Common myeloid progenitor, CD34-positive (primary cell): ENCODE results near the gene ZSCAN23.
A peak's percentile ranks its signal among the peaks of the same experiment; 100 is the strongest.

Source experiments
- CTCF ChIA-PET: fragments of 350-600 bp; sonication (Branson Sonifier 250); formaldehyde crosslinking; loops from one replicate; lab custom pipeline; 2021; ENCODE audit warnings: antibody characterized with exemption; lab: Charles Lee
- POLR2A ChIA-PET: fragments of 350-600 bp; sonication (Branson Sonifier 250); formaldehyde crosslinking; loops from one replicate; lab custom pipeline; 2021; ENCODE audit warnings: antibody characterized with exemption; lab: Charles Lee
- DNase-seq, 3 donors: peaks; one replicate each; pipeline versions ENCODE4 v3.0.0 to v3.0.0-alpha.2; 2013
- H3K27ac ChIP-seq, 2 experiments: 1 replicate in 1 of 2; 2 replicates in 1 of 2; pipeline ENCODE4 v1.7.0; 2013; ENCODE audit warnings: inconsistent platforms in 2 of 2, low read length in 2 of 2, mild to moderate bottlenecking in 2 of 2, low read depth in 1 of 2, moderate library complexity in 1 of 2; ENCODE audit not compliant: severe bottlenecking in 2 of 2, insufficient read depth in 1 of 2, poor library complexity in 1 of 2
- H3K27me3 ChIP-seq, 5 experiments: replicated peaks in 2 of 5; 1 replicate in 3 of 5; 2 replicates in 2 of 5; pipeline versions ENCODE4 v1.6.1 to v1.7.0; 2013; ENCODE audit warnings: low read length in 4 of 5, mild to moderate bottlenecking in 2 of 5, moderate library complexity in 2 of 5, inconsistent platforms in 1 of 5; ENCODE audit not compliant: insufficient read depth in 5 of 5, control insufficient read depth in 4 of 5
- H3K36me3 ChIP-seq, 4 experiments: 1 replicate in 2 of 4; 2 replicates in 2 of 4; pipeline versions ENCODE4 v1.6.1 to v1.7.0; 2013; ENCODE audit warnings: low read length in 3 of 4, control low read depth in 1 of 4, mild to moderate bottlenecking in 1 of 4; ENCODE audit not compliant: control insufficient read depth in 4 of 4, insufficient read depth in 4 of 4
- H3K4me1 ChIP-seq, 4 experiments: 1 replicate in 3 of 4; 2 replicates in 1 of 4; pipeline versions ENCODE4 v1.6.1 to v1.7.1; 2013; ENCODE audit warnings: low read length in 3 of 4, mild to moderate bottlenecking in 3 of 4, control low read depth in 1 of 4, inconsistent platforms in 1 of 4, moderate library complexity in 1 of 4; ENCODE audit not compliant: control insufficient read depth in 4 of 4, insufficient read depth in 4 of 4; ENCODE audit errors: control extremely low read depth in 1 of 4
- H3K4me3 ChIP-seq, 7 experiments: 1 replicate in 4 of 7; 2 replicates in 3 of 7; pipeline versions ENCODE4 v1.5.1 to v1.7.0; 2013; ENCODE audit warnings: mild to moderate bottlenecking in 7 of 7, low read length in 6 of 7, moderate library complexity in 6 of 7, inconsistent platforms in 2 of 7, low read depth in 2 of 7, control low read depth in 1 of 7; ENCODE audit not compliant: insufficient read depth in 4 of 7, control insufficient read depth in 1 of 7; ENCODE audit errors: extremely low read depth in 1 of 7
- H3K9me3 ChIP-seq, 5 experiments: 1 replicate in 4 of 5; 2 replicates in 1 of 5; pipeline versions ENCODE4 v1.6.1 to v1.7.1; 2013; ENCODE audit warnings: low read length in 4 of 5, mild to moderate bottlenecking in 2 of 5, inconsistent platforms in 1 of 5, low read depth in 1 of 5, moderate library complexity in 1 of 5; ENCODE audit not compliant: control insufficient read depth in 4 of 5, insufficient read depth in 2 of 5; ENCODE audit errors: control extremely low read depth in 1 of 5
- WGBS: methylation state at CpG from one replicate; pipeline ENCODE4 v1.1.5; 2013; ENCODE audit not compliant: insufficient coverage; 5-methylcytosine and 5-hydroxymethylcytosine counted together

ZSCAN23 gene

DNA sequence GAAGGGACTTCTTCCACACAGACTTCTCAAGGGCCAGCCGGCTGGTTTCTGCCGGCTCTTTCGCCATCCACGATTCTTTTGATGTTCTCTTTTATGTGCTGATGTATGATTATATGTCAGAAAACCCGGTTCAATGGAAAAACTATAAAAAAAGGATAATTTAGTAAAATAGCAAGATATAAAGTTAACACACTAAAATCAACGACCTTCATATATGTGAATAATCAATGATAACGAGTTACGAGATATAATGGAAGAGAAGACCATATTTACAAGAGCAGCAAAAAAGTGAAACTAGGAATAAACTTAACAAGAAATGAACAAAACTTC lies 43.2 kb downstream of the ZSCAN23 start:
- peak overlapping the region; percentile 86 to 99 (median 93) for H3K4me3 ChIP-seq
- ChIA-PET POLR2A (interaction anchor here (0.6 kb wide), 1 partner anchor 277 kb away, joined by 3 read pairs; no protein-coding TSS in a partner anchor), CTCF (interaction anchor here (1.0 kb wide), 1 partner anchor 17 kb away, joined by 5 read pairs; no protein-coding TSS in a partner anchor)
- H3K4me1 ChIP-seq, result peaks cover 4 to 18% (median 9%) of the 10 kb centered on the region in 4 experiments
- no peak for DNase-seq
- H3K36me3 ChIP-seq, result peaks cover 0 to 23% (median 10%) of the 10 kb centered on the region in 4 experiments
- no peaks in the 10 kb centered on the region for H3K9me3 ChIP-seq
- peak overlapping the region; percentile 70 to 90 for H3K27ac ChIP-seq
- peaks cover 0 to 17% (median 5%) of the 10 kb centered on the region in 5 experiments for H3K27me3 ChIP-seq
- WGBS, result no CpG with 5 or more reads among the region's 8 CpGs

DNA sequence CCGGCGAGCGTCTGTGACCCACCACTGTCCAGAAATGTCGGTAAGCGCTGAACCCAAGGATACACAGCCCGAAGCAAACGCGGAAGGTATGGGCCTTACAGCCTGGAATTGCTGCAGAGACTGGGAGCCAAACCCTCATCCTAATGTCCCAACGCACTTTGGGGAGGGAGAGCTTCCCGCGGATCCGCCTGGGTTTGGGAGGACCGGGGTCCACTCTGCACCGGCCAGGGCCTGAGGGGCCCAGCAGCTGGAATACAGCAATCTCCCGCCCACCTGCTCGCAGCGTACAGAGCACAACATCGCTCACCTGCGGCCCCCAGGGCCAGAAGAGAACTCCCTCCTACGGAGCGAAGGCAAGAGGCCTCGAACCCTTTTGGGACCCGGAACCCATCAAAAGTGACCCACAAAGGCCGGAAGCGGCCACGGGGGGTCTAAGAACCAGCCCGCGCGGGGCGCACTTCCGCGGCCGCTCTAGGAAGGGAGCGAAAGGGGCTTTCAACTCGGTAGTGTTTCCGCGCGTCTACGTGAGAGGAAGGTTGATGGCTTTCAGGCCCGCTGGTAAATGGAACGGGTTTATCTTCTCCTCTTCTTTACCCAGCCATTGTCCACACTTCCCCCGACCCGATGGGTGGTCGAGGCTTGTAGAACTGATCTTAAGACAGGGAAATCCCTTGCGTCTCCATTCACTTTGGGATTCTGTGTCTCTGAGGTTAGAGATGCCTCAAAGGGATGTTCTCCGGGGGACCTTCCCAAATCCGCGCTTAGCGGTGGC lies 43.8 kb downstream of the ZSCAN23 start, which contains the start of gene ZSCAN12:
TSS of gene ZSCAN12 (minus strand) at position 398 of the 772 bp plus-strand sequence. CDS start 1,342 bp downstream, outside the sequence.
- Histone ChIP-seq H3K36me3 (peaks cover 0 to 23% (median 11%) of the 10 kb centered on the region in 4 experiments), H3K4me3 (peak within 1 kb of the TSS; percentile 86 to 99 (median 93)), H3K4me1 (peaks cover 4 to 18% (median 9%) of the 10 kb centered on the region in 4 experiments), H3K9me3 (no peaks in the 10 kb centered on the region), H3K27me3 (peaks cover 0 to 17% (median 5%) of the 10 kb centered on the region in 5 experiments), H3K27ac (peak within 1 kb of the TSS; percentile 70 to 90)
- DNase-seq, result peak; percentile 92 to 95 (median 95)
- ChIA-PET CTCF (interaction anchor here (1.3 kb wide), 1 partner anchor 16 kb away, joined by 7 read pairs; no protein-coding TSS in a partner anchor), POLR2A (interaction anchor here (0.9 to 1.0 kb wide), 2 partner anchors 16 to 63 kb away, joined by 3 to 6 read pairs; no protein-coding TSS in a partner anchor)
- 0% methylated on average over 38 of the region's 49 CpGs for WGBS

DNA sequence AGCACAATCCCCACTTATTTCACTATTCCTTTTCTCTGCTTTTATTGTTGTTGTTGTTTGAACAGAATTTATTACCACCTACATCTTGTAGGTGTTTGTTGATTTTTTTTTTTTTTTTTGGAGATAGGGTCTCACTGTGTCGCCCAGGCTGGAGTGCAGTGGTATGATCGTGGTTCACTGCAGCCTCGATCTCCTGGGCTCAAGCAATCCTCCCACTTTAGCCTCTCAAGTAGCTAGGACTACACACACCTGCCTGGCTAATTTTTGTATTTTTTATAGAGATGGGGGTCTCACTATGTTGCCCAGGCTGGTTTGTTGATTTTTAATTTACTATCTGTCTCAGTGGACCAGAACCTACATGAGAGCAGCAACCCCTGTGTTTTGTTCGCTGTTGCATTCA lies 47.4 kb downstream of the ZSCAN23 start:
- H3K4me3 ChIP-seq, result no peak overlapping the region
- WGBS, result 94% methylated on average over 3 of the region's 4 CpGs
- POLR2A ChIA-PET, result no interaction called here
- CTCF ChIA-PET, result interaction anchor here (1.0 kb wide), 1 partner anchor 12 kb away, joined by 4 read pairs; no protein-coding TSS in a partner anchor
- no peak for DNase-seq
- H3K9me3 ChIP-seq, result no peaks in the 10 kb centered on the region
- peaks cover 4 to 18% (median 9%) of the 10 kb centered on the region in 4 experiments for H3K4me1 ChIP-seq
- H3K27me3 ChIP-seq, result no peaks in the 10 kb centered on the region
- H3K27ac ChIP-seq, result no peak overlapping the region
- peaks cover 6 to 52% (median 31%) of the 10 kb centered on the region in 4 experiments for H3K36me3 ChIP-seq

DNA sequence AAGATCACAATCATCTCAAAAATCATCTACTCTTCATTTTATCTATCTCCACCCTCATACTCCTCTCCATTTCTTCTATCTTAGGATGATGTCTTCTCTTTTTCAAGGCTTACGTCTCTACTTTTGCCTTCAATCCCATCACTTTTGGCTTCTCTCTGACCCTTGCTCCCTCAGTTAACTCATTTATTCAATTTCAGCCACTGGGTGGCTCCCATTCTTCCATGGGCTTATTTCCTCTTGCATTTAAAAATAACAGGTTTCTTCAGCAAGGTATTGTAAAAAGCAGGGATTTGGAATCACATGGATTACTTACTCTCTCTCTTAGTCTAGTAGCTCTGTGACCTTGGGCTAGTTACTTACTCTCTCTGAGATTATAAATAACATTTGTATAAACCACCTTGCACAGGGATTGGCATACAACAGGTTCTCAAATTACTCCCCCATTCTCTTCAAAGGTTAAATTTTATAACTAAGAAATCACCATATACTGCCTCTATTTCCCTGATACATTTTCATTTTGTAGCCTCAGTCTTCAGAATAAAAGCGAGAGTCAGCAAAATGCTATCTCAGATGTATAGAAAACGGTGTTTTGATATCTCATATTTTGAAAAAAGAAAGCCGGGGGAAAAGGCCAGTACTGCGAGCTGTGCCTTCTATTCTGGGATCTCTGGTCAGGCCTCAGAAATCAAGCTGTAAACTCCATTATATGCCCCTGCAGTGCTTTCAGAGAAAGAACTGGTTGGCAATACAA lies 49.2 kb downstream of the ZSCAN23 start:
- no peak overlapping the region for H3K27ac ChIP-seq
- POLR2A ChIA-PET, result interaction anchor here (0.6 kb wide), 1 partner anchor 44 kb away, joined by 4 read pairs; the partner anchor contains the start of gene ZKSCAN3
- H3K36me3 ChIP-seq, result peaks cover 17 to 70% (median 43%) of the 10 kb centered on the region in 4 experiments
- H3K9me3 ChIP-seq, result peaks cover 0 to 5% (median 0%) of the 10 kb centered on the region in 5 experiments
- CTCF ChIA-PET, result interaction anchor here (0.5 to 2.7 kb wide), 4 partner anchors 11 to 47 kb away, joined by 3 to 17 read pairs (median 4); no protein-coding TSS in a partner anchor
- WGBS, result 54% methylated on average over 3 of the region's 5 CpGs
- H3K4me1 ChIP-seq, result peaks cover 3 to 14% (median 5%) of the 10 kb centered on the region in 4 experiments
- H3K4me3 ChIP-seq, result no peak overlapping the region
- peak in 2 of 3 donors; percentile 26 for DNase-seq
- H3K27me3 ChIP-seq, result no peaks in the 10 kb centered on the region

DNA sequence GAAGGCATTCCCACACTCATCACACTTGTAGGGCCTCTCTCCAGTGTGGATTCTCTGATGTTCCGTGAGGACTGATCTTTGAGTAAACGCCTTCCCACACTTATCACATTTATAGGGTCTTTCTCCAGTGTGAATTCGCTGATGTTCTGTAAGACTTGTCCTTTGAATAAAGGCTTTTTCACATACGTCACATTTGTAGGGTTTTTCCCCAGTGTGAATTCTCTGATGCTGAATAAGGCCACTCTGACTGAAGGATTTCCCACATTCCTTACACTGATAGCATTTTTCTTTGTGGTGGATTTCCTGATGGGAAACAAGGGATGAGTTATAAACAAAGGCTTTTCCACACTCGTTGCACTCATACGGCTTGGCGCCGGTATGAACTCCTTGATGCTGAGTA lies 52.6 kb downstream of the ZSCAN23 start:
- Histone ChIP-seq H3K9me3 (peaks cover 0 to 5% (median 0%) of the 10 kb centered on the region in 5 experiments), H3K27ac (no peak overlapping the region), H3K4me3 (no peak overlapping the region), H3K36me3 (peaks cover 19 to 73% (median 46%) of the 10 kb centered on the region in 4 experiments), H3K27me3 (no peaks in the 10 kb centered on the region), H3K4me1 (no peaks in the 10 kb centered on the region)
- 93% methylated on average over 8 of the region's 8 CpGs for WGBS
- CTCF ChIA-PET, result no interaction called here
- POLR2A ChIA-PET, result no interaction called here
- DNase-seq, result no peak

DNA sequence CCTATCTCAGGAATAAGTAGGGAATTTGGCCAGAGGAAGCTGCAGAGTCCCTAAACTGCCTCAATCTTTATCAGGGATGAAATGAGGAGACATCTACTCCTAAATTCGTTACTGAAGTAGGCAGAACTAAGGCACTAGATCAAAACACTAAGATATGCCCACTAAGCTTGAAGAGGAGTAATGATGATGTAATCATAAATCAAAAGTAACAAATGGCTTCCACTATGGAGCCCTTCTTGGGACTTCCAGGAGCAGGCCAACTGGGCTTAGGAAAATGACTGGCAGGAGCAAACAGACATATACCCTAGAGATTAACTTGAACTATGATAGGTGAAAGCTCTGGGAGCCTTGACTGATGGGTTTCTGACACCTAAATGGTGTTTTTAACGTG lies 59.2 kb downstream of the ZSCAN23 start:
- WGBS, result 80% methylated on average over 1 of the region's 2 CpGs
- DNase-seq, result no peak
- no peak overlapping the region for H3K4me3 ChIP-seq
- H3K27ac ChIP-seq, result no peak overlapping the region
- POLR2A ChIA-PET, result interaction anchor here (1.1 to 1.6 kb wide), 3 partner anchors 12 to 28 kb away, joined by 4 to 6 read pairs (median 4); no protein-coding TSS in a partner anchor
- peaks cover 6 to 61% (median 36%) of the 10 kb centered on the region in 4 experiments for H3K36me3 ChIP-seq
- H3K9me3 ChIP-seq, result no peaks in the 10 kb centered on the region
- peaks cover 0 to 17% (median 8%) of the 10 kb centered on the region in 4 experiments for H3K4me1 ChIP-seq
- CTCF ChIA-PET, result interaction anchor here (0.8 to 4.7 kb wide), 13 partner anchors 10 to 256 kb away, joined by 3 to 34 read pairs (median 4); partner anchors contain the start of genes ZSCAN12, ZSCAN26 and ZSCAN31
- no peaks in the 10 kb centered on the region for H3K27me3 ChIP-seq
